ENCODE results near the gene ARAP1.
A peak's percentile ranks its signal among the peaks of the same experiment; 100 is the strongest.

Gene ARAP1

DNA sequence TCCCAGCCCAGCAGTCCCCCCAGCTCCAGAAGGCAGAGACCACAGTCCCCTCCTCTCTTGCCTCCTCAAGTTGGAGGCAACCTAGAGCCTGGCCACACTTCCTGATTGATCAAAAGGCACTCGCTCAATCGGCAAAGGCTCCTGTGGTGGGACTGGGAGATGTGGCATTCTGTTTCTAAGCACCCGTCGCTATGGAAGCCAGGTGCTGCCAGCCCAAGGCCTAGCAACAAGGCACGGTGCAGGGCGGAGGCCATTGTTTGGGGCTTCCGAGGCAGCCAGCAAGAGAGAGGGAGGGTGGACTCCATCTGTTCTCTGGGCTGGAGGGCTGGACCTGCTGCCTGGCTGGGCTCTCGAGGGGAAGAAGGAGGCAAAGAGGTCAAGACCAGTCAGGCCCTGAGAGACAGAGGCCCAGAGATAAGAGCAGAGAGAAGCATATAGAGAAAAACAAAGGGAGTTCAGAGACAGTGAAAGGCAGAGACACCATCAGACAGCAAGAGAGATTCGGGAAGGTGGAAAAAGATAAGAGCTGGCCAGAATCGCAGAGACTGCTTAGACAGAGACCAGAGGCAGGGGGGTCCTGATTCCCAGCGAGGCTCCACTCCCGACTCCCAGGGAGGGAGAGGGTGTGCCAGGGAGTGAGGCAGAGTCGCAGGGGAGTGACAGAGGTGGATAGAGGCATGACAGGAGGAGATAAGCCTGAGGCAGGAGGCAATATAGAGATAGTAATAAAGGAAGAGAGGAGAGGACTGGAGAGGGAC, 99.2 kb downstream of the ARAP1 start:
- DNase-seq: no peak

DNA sequence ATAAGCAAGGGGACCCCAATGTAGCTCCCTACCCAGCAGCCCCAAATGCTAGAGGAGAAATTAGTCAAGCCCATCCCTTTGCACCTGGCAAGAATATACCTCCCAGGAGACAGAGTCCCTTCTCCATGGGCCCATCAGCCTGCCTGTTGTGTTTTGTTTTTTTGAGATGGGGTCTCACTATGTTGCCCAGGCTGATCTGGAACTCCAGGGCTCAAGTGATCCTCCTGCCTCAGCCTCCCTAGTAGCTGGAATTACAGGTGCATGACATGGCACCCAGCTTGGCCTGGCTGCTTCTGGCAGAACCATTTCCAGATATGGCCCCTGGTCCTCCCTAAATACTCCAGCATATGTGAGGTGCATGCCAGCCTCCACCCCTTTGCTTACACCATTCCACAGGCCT, 100.1 kb downstream of the ARAP1 start:
- DNase-seq: no peak

DNA sequence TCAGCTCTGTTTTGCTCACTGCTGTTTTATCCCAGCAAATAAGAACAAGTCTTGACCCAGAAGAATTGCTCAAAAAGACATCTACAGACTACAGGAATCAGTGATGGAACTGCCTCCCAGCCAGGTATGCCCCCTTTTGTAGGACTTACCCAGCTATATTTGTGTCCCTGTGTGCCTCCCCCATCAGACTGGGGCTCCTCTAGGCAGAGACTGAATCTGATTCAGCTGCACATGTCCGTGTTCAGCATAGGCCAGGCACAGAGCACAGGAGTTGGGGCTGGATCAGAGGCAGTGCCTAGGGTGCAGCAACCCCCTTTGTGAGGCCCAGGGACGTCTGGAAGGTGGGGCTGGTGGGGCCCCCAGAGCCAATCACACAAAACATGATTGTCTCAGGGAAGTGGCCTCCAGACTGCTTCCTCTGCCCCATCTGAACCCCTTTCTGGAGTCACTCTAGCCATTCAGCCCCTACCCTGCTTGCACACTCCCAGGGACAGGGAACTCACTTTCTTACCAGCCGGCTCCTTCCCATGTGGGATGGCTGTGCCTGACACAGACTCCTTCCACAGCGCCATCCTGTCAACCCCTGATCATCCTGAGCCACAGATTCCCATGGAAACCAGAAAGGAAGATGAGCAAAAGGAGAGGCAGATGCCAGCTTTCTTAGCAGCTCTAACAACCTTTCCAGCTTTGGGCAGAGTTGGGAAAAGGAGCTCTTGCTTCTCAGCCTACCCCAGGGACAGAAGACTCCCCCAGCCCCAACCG, 102.8 kb downstream of the ARAP1 start:
- no peak for DNase-seq

- DNase-seq: no peak
Measured at GRCh38 chr11:72648384-72649136, 103.6 kb downstream of the ARAP1 start.

DNA sequence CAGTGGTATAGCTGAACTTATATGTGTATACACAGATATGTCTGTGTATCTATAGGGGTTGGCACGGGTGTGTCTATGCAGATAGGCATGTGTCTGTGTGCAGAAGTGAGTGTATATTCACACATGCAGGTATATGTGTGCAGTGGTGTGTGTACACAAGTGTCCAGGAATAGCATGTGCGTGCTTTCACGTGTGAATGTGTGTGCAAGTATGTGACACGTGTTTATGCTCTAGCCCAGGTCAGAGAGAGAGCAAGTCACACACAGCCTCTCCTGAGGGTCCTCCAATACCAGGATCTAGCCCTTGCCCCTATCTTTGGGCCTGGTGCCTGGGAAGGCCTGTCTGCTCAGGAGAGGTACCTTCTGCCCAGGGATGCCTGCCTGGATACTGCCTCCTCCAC, 104.3 kb downstream of the ARAP1 start:
- no peak for DNase-seq

GRCh38 chr11:72646472-72646871, 105.7 kb downstream of the ARAP1 start:
- no peak for DNase-seq

- no peak for DNase-seq
Measured at GRCh38 chr11:72646024-72646423, 106.2 kb downstream of the ARAP1 start.

DNA sequence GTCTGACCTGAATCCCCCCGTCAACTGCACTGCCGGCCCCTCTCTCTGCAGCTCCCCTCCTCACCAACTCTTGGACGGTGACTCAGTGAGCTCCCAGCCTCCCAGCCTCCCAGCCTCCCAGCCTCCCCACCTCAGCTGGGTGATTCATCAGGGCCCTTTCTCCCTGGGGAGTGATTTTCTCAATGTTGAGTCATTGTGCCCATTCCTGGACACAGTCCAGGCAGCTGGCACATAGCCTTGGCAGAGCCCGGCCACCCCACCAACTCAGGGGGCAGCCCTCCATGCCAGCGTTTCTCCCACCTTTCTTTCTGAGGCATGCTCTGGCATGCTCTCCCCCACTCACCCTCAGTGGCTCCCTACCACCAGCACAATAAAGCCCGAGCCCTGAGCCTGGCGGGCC, 108.7 kb downstream of the ARAP1 start:
- DNase-seq: no peak

- peak; percentile 49 for DNase-seq
Measured at GRCh38 chr11:72642884-72643522, 109.2 kb downstream of the ARAP1 start.

GRCh38 chr11:72642043-72642883, 109.9 kb downstream of the ARAP1 start:
- no peak for DNase-seq

DNA sequence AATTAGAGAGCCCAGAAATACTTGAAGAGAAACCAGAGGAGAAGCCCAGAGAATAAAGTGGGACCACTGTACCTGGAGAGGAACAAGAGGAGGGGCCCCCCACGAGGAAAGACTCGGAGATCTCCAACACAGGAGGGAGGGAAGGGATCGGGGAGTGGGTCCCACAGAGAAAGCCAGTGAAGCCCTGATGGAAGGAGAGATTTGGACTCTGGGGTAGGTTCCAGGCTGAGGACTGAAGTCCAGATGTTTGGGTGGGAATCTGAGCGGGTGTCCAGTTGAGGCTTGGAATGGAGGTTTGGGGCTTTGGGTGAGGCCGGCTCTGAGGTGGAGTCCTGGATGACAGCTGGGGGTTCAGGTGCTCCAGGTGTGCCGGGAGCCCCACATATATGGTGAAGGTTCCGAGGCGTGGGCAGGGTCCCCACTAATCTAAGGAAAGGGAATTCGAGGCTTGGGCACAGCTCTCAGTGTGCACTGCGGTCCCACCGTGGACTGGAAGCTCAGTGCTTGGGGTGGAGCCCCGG, 110.6 kb downstream of the ARAP1 start:
- no peak for DNase-seq

- no peak for DNase-seq
Measured at GRCh38 chr11:72639502-72640375, 112.5 kb downstream of the ARAP1 start.

- no peak for DNase-seq
Measured at GRCh38 chr11:72637926-72638325, 114.3 kb downstream of the ARAP1 start.

DNA sequence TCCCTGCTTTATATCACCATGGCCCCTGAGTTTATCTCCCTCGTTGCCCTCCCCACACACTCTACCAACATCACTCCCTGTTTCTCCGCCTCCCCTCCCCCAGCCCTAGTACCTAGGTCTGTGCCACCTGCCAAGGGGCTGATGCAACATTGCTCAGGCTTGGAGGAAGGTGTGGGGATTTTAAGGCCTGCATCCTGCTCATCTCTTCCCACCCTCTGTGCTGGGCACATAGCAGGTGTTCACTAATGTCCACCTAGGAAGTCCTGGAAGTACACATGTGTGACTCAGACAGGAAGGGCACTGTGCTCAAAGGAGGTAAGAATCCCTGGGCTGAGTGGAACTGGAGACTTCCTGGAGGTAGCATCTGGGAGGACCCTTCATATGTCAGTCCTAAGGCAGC, 115.0 kb downstream of the ARAP1 start:
- no peak for DNase-seq

DNA sequence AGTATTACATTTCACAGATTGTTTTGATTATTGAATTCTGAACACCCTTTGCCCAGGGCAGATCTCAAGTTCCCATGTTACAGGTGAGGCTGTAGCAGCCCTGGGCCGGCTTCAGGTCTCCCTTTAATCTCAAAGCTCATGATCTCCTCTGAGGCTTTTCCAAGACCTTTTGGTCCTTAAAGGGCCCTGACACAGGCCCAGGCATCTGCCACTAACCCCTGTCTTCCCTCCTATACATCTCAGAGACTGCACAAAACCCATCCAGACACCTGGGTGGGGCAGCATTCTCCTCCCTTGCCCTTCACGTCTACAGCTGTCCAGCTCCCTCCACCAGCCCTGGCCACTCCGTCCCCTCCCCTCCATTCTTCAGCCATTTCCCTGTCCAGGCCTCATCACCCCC, 115.8 kb downstream of the ARAP1 start:
- DNase-seq: no peak

DNA sequence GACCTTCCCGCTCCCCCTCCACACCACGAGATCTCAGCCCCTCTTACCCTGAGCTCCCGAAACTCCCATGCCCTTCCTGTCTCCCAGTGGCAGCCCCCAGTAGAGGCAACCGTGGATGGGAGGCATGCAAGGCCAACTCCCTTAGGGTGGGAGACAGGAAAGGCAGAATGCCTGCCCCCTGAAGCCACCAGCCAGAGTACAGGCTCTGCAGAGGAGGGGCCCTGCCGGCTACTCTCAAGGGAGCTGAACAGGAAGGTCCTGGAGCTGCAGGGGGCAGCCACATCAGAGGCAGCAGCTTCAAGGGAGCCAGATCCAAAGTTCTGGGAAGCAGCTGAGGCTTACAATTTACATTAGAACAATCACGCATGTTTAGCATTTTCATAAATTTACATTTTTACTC, 116.3 kb downstream of the ARAP1 start:
- no peak for DNase-seq

DNA sequence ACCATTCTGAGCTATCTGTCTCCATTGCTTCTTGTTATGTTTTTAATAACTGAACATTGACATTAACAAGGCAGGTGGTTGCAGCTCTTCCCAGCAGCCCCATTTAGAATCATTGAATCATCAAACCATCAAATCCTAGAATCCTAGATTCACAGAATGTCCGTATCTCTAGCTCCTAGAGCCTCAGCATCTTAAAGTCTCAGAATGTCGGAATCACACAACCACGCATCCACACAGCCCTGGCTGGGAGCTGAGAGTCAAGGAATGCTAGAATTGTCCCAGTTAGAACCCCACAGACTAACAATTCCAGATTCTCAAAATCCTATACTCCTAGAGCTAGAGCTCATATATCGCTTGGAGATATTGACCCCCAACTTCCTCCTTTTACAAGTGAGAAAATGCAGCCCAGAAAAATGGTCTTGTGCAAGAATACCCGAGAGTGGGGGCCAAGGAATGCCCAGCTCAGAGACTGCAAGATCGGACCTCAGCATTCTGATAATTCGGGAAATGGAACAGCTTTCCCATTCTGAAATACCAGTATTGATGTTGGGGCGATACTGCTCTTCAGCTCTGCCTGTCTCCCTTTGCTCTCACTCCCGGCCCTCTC, 116.8 kb downstream of the ARAP1 start:
- DNase-seq: no peak

All from activated gamma-delta T cell treated with Interleukin-2 at 50 U/mL for 16 hours (primary cell).